Head of caudate nucleus (tissue), 42 donors: Measurements from ENCODE around the gene DYNC2LI1.

ENCODE experiments used
- DNase-seq, 42 donors: peaks; one replicate each; pipeline versions ENCODE4 v3.0.0 to v3.0.0-alpha.2; 2020 to 2021; ENCODE audit warnings: mixed read lengths in 7 of 42
- intact Hi-C: fragments of 100-400 bp; cut with DNase I; formaldehyde crosslinking; loops from one replicate; pipeline ENCODE4 v1.15.0; 2022

The DYNC2LI1 gene

DNA sequence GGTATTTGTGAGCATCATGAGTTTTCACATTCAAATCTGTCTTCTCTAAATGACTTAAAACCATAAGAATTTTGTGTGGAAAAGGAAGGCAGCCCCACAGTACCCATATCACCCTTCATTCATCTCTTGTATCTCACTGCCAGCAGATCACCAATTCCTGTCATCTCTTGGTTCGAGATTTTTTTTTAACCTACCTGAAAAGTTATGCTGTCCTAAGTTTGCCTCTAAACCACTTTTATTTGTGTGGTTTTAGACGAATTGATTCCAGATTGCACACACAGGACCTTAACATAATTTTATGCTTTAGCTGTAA, 32.8 kb downstream of the DYNC2LI1 start:
- DNase-seq = no peak
- intact Hi-C loops = no loop called here

DNA sequence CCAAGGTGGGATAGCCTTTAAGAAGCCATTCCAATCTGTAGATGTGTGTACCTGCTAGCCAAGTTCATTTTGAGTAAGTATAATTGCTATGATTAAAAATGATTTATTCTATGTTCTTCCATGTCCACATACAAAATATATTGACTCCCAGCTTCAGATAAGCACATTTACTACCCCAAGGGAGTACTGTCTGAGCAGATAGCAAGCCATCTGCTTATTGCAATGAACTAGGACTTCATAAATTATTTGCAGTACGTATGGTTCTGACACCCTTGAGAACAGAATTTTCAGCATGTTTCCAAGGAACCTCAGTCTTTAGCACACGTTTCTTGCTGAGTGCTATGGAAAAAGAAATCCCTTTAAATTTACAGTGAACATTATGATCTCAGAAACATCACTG, 36.6 kb downstream of the DYNC2LI1 start:
- no peak for DNase-seq
- intact Hi-C loops = no loop called here

DNA sequence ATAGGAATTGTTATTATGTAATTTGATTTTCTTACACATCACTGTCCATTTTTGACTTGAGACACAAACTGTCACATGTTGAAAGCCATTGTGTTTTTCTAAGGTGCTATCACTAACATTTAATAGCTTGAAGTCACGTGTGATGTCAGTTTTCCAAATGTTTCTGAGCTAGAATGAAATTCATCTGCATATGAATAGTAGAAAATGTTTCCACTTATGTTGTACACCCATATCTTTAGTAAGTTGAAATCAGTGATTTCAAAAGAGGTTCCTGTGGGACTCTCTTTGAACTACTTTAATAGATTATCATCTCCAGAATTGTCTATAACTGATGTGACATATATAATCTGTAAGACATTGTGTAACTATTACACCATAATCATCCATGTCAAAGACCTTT, 37.0 kb downstream of the DYNC2LI1 start:
- intact Hi-C loops = no loop called here
- no peak for DNase-seq

DNA sequence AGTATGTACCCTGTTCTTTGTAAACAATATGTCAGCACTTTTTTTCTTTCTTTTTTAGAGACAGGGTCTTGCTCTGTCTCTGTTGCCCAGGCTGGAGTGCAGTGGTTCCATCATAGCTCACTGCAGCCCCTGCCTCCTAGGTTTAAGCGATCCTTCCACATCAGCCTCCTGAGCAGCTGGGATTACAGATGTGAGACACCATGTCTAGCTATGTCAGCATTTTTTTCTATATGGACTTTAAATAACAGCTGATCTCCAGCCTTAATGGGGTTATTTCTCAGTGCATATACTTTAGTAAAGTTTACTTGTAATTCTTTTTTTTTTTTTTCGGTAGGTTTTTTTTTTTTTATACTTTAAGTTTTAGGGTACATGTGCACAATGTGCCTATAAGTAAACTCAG, 38.2 kb downstream of the DYNC2LI1 start:
- intact Hi-C loops = no loop called here

GRCh38 chr2:43812947-43813346, 39.1 kb downstream of the DYNC2LI1 start:
- intact Hi-C loops = no loop called here
- no peak for DNase-seq

More for the DNA sequence above, 38.2 kb downstream of the DYNC2LI1 start:
- no peak for DNase-seq

GRCh38 chr2:43814711-43815110, 40.9 kb downstream of the DYNC2LI1 start:
- DNase-seq = no peak
- intact Hi-C loops = no loop called here

DNA sequence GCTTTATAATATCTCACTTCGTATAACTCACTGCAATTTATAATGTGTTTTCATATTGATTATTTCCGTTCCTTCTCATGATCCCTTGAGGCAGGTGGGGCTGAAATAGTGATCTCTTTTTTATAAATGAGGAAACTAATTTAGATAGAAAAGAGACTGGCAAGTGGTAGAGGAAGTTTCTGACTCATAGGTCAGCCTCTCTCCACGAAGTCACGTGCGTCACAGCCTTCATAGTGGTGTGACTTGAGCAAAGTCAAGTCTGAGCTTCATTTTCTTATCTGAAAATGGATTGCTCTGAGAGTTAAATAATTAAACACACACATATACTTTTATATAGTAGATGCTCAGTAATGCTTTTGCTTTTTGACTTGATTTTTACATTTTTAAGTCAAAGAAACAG, 44.9 kb downstream of the DYNC2LI1 start:
- no peak for DNase-seq
- intact Hi-C loops = no loop called here

DNA sequence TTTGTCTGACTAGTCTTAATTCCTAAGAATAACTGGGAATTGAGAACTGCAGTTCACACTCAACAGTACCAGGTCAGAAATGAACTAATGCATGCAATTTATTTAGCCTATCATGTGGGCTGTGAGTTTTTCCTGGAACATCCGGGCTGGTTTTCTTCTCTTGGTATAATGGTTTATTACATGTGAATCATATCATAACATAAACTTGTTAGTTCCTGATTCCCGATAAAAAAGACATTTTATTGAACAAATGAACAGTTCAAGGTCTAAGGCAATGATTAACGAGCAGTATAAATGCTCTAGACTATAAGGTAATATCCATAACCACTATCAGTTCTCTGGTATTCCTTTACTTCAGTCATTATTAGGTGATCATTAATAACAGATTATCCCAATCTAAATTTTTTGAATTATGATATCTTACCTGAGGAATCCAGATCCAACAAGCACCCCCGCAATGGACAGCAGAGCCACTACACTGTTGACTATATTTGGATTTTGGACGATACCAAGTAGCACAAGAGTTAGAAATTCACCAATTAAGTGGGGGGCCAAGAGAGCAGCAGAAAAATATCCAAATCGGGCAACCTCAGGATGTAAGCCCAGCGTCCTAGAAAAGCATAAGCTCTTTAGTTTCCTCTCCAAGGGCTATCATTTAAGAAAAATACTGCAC, 45.8 kb downstream of the DYNC2LI1 start:
- DNase-seq = no peak
- intact Hi-C loops = no loop called here

GRCh38 chr2:43822839-43823238, 49.0 kb downstream of the DYNC2LI1 start:
- intact Hi-C loops = no loop called here
- peak in 1 of 42 donors; percentile 18 for DNase-seq

GRCh38 chr2:43823751-43824150, 49.9 kb downstream of the DYNC2LI1 start:
- peak in 1 of 42 donors; percentile 14 for DNase-seq
- intact Hi-C loops = no loop called here

GRCh38 chr2:43824512-43824911, 50.7 kb downstream of the DYNC2LI1 start:
- intact Hi-C loops = no loop called here
- peak in 1 of 42 donors; percentile 5 for DNase-seq

GRCh38 chr2:43824951-43825493, 51.2 kb downstream of the DYNC2LI1 start:
- DNase-seq = peak in 1 of 42 donors; percentile 4
- intact Hi-C loops = no loop called here

- DNase-seq = no peak
- intact Hi-C loops = no loop called here
These were observed 52.0 kb downstream of the DYNC2LI1 start for GRCh38 chr2:43825841-43826240.

GRCh38 chr2:43826305-43827250, 52.7 kb downstream of the DYNC2LI1 start:
- no peak for DNase-seq
- intact Hi-C loops = no loop called here

DNA sequence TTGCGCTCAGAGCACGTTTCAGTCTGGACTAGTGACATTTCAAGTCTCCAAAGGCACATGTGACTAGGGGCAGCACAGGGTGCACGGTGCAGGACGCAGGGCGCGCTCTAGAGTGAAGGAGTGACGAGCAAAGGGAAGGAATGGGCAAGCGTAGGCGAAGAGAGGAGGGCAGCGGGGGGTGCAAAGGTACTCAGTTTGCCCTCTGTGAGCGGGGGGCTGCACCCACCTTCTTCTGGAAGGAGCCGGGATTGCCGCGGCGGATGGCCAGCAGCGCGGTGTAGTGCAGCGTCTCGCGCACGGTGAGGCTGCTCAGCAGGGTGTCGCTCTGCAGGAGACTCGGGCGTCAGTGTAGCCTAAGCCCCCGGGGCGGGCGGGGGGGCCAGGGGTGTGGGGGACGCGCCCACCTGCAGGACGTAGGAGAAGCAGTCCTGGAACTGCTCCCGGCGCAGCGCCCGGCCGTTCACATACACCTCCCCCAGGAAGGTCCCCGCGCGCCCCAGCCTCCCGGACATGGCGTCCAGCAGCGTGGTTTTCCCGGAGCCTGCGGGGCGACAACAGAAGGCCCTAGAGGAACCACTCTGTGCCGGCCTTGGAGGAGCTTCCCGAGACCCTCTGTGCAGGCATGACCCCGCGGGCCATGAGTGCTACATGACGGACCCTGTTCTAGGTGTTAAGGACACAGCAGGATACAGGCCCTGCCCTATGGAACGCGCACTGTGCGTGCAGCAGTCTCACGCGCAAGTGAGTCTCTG, 57.9 kb downstream of the DYNC2LI1 start:
- intact Hi-C loops = no loop called here
- peak in 8 of 42 donors; percentile 8 to 46 (median 18) for DNase-seq

DNA sequence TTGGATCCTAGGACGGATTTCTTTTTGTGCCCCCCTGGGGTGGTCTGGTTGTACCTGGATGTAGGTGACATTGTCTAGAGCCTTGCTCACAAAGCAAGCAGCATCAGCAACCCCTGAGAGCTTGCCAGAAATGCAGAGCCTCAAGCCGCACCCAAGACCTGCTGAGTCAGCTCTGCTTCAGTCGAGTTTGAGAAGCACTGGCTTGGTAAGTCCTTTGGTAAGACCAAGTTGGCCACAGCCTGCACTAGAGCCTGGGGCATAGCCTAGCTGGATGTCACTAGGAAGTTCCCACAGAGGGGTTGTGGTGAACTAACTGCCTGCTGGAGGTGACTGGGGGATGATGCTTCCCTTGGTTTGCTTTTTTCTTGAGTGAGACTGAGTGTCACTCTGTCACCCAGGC, 58.6 kb downstream of the DYNC2LI1 start:
- no peak for DNase-seq
- intact Hi-C loops = no loop called here

DNA sequence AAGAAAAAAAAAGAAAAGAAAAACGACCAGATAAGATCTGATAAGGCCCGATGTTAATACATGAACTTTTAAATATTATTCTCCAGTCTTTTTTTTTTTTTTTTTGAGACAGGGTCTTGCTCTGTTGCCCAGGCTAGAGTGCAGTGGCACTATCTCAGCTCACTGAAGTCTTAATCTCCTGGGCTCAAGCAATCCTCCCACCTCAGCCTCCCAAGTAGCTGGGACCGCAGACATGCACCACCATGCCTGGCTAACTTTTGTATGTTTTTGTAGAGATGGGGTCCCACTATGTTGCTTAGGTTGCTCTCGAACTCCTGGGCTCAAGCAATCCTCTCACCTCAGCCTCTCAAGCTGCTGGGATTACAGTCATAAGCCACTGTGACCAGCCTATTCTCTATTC, 63.2 kb downstream of the DYNC2LI1 start:
- peak in 2 of 42 donors; percentile 3 to 19 for DNase-seq
- intact Hi-C loops = no loop called here

DNA sequence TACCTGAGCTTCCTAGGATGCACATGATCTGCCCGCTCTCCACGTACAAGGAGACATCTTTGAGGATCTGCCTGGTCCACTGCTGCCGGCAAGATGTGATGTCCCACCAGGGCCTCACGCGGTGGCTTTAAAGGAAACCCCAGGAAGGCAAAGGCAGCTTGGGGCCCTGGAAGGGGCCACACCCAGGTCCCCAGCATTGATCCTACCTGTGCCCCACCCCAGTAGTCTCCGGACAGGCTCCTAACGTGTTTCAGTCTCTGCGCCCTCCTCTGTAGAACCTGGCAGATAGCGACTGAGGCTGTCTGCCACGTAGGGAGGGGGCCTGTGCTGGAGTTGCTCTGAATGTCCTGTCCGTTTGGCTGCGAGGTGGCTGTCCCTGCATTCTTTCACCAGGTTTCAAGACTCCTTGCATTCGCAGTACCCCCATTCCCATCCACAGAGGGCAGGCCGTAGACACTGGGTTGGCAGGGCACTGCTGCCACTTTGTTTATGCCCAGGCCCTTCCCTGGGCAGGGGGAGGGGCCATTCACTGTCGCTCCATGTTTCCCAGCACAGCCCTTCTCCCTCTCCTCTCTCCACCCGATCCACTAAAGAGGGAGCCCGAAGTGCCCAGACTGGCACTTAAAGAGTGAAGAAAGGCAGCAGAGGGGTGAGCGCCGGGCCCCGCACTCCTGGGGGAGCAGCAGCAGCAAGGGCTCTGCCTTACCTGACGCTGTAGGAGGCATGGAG, 64.2 kb downstream of the DYNC2LI1 start:
- peak in 3 of 42 donors; percentile 7 to 23 (median 21) for DNase-seq
- intact Hi-C loops = no loop called here
